HepG2 (cell line): ENCODE data around the gene YPEL3. TPM values are rescaled to one million over a fixed set of nuclear protein-coding genes. Genes with fewer than 3 reads are reported as not detected.

Experiments used
- CREM ChIP-seq, 2 experiments: sonication (generic) in 1 of 2; formaldehyde crosslinking in 1 of 2; IDR thresholded peaks; 2 replicates each; pipeline versions ENCODE4 v1.4.0 to v1.6.1; 2016 to 2020; ENCODE audit warnings: antibody characterized with exemption in 1 of 2, mild to moderate bottlenecking in 1 of 2, missing genetic modification reagents in 1 of 2
- MTA3 ChIP-seq: sonication (generic); formaldehyde crosslinking; IDR thresholded peaks from 2 replicates; pipeline ENCODE4 v1.4.0; 2020; ENCODE audit warnings: missing genetic modification reagents
- MYC ChIP-seq: sonication (generic); formaldehyde crosslinking; IDR thresholded peaks from 2 replicates; pipeline ENCODE4 v1.9.0; 2021; ENCODE audit warnings: missing genetic modification reagents, borderline replicate concordance
- PPARG ChIP-seq: conservative IDR thresholded peaks from 2 replicates; pipeline ENCODE4 v1.6.1; 2016; ENCODE audit warnings: missing biosample characterization, missing genetic modification reagents
- RAD51 ChIP-seq: fragments of 450-650 bp; IDR thresholded peaks from 2 replicates; pipeline ENCODE4 v1.6.1; 2016; ENCODE audit warnings: borderline replicate concordance
- TBX2 ChIP-seq: sonication (generic); formaldehyde crosslinking; IDR thresholded peaks from 2 replicates; pipeline ENCODE4 v1.5.0; 2020; ENCODE audit warnings: missing genetic modification reagents, mild to moderate bottlenecking, borderline replicate concordance
- TCF7L2 ChIP-seq: IDR thresholded peaks from 2 replicates; pipeline ENCODE4 v1.6.1; 2011; ENCODE audit warnings: mild to moderate bottlenecking, low read depth, low read length, moderate library complexity
- ZNF224 ChIP-seq: sonication (generic); formaldehyde crosslinking; IDR thresholded peaks from 2 replicates; pipeline ENCODE4 v1.5.0; 2020; ENCODE audit warnings: mild to moderate bottlenecking, missing genetic modification reagents
- ZNF44 ChIP-seq: sonication (generic); formaldehyde crosslinking; IDR thresholded peaks from 2 replicates; pipeline ENCODE4 v1.5.1; 2020; ENCODE audit warnings: mild to moderate bottlenecking, missing genetic modification reagents
- ZNF614 ChIP-seq: IDR thresholded peaks from 2 replicates; pipeline ENCODE4 v1.6.1; 2018; ENCODE audit warnings: missing biosample characterization, missing genetic modification reagents, inconsistent platforms, borderline replicate concordance
- ZNF782 ChIP-seq: sonication (generic); formaldehyde crosslinking; IDR thresholded peaks from 2 replicates; pipeline ENCODE4 v1.4.0; 2020; ENCODE audit warnings: missing genetic modification reagents, mild to moderate bottlenecking, borderline replicate concordance
- ZNF790 ChIP-seq: sonication (generic); formaldehyde crosslinking; IDR thresholded peaks from 2 replicates; pipeline ENCODE4 v1.8.0; 2022; ENCODE audit warnings: missing genetic modification reagents, mild to moderate bottlenecking, borderline replicate concordance
- ZSCAN9 ChIP-seq: IDR thresholded peaks from 2 replicates; pipeline ENCODE4 v1.6.1; 2016; ENCODE audit warnings: borderline replicate concordance
- polyA plus RNA-seq, 8 experiments: library from polyadenylated mRNA; depleted of rRNA in 3 of 8; stranded (reverse) in 7 of 8; unstranded in 1 of 8; fragments of >200 nt; fragmentation: Illumina TruSeq in 4 of 8; extraction: Trizol in 4 of 8; gene quantifications; 2 replicates each; pipeline versions ENCODE4 v1.2.1 to v1.2.3, GENCODE V29; 2011 to 2016; ENCODE audit warnings: low read depth in 4 of 8, missing spikeins in 1 of 8, mixed read lengths in 1 of 8; ENCODE audit not compliant: insufficient read depth in 1 of 8
- total RNA-seq, 5 experiments: library from RNA; depleted of rRNA; stranded (reverse); fragments of >200 nt; fragmentation: Illumina TruSeq; extraction: Trizol; gene quantifications; 2 replicates each; pipeline ENCODE4 v1.2.3, GENCODE V29; 2016; ENCODE audit warnings: low read depth in 1 of 5
- TF ChIP-seq, protein P1 (sequence below): sonication (generic); formaldehyde crosslinking; conservative IDR thresholded peaks from 2 replicates; pipeline ENCODE4 v1.8.1; 2023; ENCODE audit warnings: missing genetic modification reagents
- TF ChIP-seq, protein P2 (sequence below): sonication (generic); formaldehyde crosslinking; IDR thresholded peaks from 2 replicates; pipeline ENCODE4 v1.5.0; 2020; ENCODE audit warnings: missing genetic modification reagents
- TF ChIP-seq, protein P3 (sequence below): sonication (generic); formaldehyde crosslinking; IDR thresholded peaks from 2 replicates; pipeline ENCODE4 v1.5.0; 2020; ENCODE audit warnings: missing genetic modification reagents, mild to moderate bottlenecking, borderline replicate concordance
- TF ChIP-seq, protein P4 (sequence below): sonication (generic); formaldehyde crosslinking; IDR thresholded peaks from 2 replicates; pipeline ENCODE4 v1.4.0; 2020; ENCODE audit warnings: mild to moderate bottlenecking, low read depth, missing genetic modification reagents
- TF ChIP-seq, protein P5 (sequence below): sonication (generic); formaldehyde crosslinking; IDR thresholded peaks from 2 replicates; pipeline ENCODE4 v1.4.0; 2020; ENCODE audit warnings: missing genetic modification reagents, borderline replicate concordance
- TF ChIP-seq, protein P6 (sequence below): sonication (generic); formaldehyde crosslinking; IDR thresholded peaks from 2 replicates; pipeline ENCODE4 v1.5.0; 2020; ENCODE audit warnings: mild to moderate bottlenecking, missing genetic modification reagents

The YPEL3 gene
- total and polyA plus RNA-seq, 2 of the 13 experiments (the other 11 are each of a cell fraction or from before 2014, with no cell fraction given), result 5.4 to 47.0 TPM

DNA sequence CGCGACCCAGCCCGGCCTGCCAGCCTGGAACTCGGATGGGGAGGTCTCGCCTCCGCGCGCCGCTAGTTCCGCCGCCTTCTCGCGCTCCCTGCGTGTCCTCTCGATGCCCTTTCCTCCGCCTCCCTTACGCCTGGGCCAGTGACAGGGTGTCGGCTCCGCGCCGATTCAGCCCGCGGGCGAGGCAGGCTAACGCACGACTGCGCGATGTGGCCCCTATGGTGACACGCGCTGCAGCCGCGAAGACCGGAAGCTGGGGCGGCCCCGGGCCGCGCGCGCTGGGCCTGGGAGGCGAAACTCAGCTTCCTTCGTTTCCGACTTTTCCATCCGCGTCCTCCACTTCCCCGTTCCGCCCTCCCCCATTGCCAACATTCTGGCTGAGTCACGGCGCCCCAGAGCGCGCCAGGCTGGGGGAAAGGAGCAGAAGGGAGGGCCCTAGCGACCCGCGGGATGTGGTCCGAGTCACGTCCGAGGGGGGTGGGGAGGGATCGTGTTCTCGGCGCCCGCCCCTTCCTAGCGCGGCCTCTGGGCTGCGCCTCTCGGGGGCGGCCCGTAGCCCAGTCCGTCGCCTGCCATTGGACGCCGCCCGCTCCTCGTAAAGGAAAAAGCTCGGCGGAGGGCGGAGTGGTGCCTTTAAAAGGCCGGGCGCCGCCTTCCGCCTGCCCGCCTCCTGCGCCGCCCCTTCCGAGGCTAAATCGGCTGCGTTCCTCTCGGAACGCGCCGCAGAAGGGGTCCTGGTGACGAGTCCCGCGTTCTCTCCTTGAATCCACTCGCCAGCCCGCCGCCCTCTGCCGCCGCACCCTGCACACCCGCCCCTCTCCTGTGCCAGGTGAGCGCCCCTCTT, 30.7 kb downstream of the YPEL3 start, which contains the start of gene ALDOA (continued):
- TF ChIP-seq, protein P1, sequence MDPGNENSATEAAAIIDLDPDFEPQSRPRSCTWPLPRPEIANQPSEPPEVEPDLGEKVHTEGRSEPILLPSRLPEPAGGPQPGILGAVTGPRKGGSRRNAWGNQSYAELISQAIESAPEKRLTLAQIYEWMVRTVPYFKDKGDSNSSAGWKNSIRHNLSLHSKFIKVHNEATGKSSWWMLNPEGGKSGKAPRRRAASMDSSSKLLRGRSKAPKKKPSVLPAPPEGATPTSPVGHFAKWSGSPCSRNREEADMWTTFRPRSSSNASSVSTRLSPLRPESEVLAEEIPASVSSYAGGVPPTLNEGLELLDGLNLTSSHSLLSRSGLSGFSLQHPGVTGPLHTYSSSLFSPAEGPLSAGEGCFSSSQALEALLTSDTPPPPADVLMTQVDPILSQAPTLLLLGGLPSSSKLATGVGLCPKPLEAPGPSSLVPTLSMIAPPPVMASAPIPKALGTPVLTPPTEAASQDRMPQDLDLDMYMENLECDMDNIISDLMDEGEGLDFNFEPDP, result no peak
- TF ChIP-seq, protein P2, sequence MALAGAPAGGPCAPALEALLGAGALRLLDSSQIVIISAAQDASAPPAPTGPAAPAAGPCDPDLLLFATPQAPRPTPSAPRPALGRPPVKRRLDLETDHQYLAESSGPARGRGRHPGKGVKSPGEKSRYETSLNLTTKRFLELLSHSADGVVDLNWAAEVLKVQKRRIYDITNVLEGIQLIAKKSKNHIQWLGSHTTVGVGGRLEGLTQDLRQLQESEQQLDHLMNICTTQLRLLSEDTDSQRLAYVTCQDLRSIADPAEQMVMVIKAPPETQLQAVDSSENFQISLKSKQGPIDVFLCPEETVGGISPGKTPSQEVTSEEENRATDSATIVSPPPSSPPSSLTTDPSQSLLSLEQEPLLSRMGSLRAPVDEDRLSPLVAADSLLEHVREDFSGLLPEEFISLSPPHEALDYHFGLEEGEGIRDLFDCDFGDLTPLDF (CRISPR knock-in tag), result peak; percentile 94
- no peak; the same call in 1 of the 2 replicates for TF ChIP-seq ZNF44 (CRISPR knock-in tag)
- no peak for TF ChIP-seq MTA3 (CRISPR knock-in tag)
- TF ChIP-seq, protein P3, sequence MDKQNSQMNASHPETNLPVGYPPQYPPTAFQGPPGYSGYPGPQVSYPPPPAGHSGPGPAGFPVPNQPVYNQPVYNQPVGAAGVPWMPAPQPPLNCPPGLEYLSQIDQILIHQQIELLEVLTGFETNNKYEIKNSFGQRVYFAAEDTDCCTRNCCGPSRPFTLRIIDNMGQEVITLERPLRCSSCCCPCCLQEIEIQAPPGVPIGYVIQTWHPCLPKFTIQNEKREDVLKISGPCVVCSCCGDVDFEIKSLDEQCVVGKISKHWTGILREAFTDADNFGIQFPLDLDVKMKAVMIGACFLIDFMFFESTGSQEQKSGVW (CRISPR knock-in tag), result peak; percentile 97; the same call in 1 of the 2 replicates
- peak; percentile 96 for TF ChIP-seq TBX2
- no peak for TF ChIP-seq TCF7L2
- peak; percentile 82 for TF ChIP-seq PPARG
- TF ChIP-seq ZNF782 (CRISPR knock-in tag), result peak; percentile 98
- peak; percentile 82 for TF ChIP-seq ZNF224
- TF ChIP-seq CREM (IDR thresholded peaks at IDR 0.05), result peak; percentile 59; the same call in 1 of the 2 replicates
- TF ChIP-seq CREM (CRISPR knock-in tag; IDR thresholded peaks at IDR 0.05), result no peak
- TF ChIP-seq RAD51, result no peak
- TF ChIP-seq, protein P4, sequence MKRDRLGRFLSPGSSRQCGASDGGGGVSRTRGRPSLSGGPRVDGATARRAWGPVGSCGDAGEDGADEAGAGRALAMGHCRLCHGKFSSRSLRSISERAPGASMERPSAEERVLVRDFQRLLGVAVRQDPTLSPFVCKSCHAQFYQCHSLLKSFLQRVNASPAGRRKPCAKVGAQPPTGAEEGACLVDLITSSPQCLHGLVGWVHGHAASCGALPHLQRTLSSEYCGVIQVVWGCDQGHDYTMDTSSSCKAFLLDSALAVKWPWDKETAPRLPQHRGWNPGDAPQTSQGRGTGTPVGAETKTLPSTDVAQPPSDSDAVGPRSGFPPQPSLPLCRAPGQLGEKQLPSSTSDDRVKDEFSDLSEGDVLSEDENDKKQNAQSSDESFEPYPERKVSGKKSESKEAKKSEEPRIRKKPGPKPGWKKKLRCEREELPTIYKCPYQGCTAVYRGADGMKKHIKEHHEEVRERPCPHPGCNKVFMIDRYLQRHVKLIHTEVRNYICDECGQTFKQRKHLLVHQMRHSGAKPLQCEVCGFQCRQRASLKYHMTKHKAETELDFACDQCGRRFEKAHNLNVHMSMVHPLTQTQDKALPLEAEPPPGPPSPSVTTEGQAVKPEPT (CRISPR knock-in tag), result peak; percentile 95
- TF ChIP-seq ZNF614, result peak; percentile 86; the same call in 1 of the 2 replicates
- TF ChIP-seq ZNF790 (CRISPR knock-in tag), result no peak; the same call in none of the 2 replicates
- TF ChIP-seq, protein P5, sequence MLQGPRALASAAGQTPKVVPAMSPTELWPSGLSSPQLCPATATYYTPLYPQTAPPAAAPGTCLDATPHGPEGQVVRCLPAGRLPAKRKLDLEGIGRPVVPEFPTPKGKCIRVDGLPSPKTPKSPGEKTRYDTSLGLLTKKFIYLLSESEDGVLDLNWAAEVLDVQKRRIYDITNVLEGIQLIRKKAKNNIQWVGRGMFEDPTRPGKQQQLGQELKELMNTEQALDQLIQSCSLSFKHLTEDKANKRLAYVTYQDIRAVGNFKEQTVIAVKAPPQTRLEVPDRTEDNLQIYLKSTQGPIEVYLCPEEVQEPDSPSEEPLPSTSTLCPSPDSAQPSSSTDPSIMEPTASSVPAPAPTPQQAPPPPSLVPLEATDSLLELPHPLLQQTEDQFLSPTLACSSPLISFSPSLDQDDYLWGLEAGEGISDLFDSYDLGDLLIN, result no peak; the same call in 1 of the 2 replicates
- peak; percentile 65 for TF ChIP-seq ZSCAN9 (CRISPR knock-in tag)
- peak; percentile 91 for TF ChIP-seq MYC
- TF ChIP-seq, protein P6, sequence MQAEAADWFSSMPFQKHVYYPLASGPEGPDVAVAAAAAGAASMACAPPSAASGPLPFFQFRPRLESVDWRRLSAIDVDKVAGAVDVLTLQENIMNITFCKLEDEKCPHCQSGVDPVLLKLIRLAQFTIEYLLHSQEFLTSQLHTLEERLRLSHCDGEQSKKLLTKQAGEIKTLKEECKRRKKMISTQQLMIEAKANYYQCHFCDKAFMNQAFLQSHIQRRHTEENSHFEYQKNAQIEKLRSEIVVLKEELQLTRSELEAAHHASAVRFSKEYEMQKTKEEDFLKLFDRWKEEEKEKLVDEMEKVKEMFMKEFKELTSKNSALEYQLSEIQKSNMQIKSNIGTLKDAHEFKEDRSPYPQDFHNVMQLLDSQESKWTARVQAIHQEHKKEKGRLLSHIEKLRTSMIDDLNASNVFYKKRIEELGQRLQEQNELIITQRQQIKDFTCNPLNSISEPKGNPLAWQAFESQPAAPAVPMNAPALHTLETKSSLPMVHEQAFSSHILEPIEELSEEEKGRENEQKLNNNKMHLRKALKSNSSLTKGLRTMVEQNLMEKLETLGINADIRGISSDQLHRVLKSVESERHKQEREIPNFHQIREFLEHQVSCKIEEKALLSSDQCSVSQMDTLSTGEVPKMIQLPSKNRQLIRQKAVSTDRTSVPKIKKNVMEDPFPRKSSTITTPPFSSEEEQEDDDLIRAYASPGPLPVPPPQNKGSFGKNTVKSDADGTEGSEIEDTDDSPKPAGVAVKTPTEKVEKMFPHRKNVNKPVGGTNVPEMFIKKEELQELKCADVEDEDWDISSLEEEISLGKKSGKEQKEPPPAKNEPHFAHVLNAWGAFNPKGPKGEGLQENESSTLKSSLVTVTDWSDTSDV, result peak; percentile 98
